HG02610 (cell line): ENCODE data around the gene CNN3.

Experiments
- ATAC-seq: cut with Tn5 transposase; IDR thresholded peaks from one replicate; pipeline ENCODE4 v1.9.1; 2021; ENCODE audit warnings: mild to moderate bottlenecking, moderate library complexity; ENCODE audit not compliant: unreplicated experiment

Gene CNN3

GRCh38 chr1:94925561-94926125 is 1.3 kb downstream of the CNN3 start:
- peak; percentile 48 for ATAC-seq

- no peak for ATAC-seq
These were observed 1.9 kb downstream of the CNN3 start for GRCh38 chr1:94925004-94925403.

DNA sequence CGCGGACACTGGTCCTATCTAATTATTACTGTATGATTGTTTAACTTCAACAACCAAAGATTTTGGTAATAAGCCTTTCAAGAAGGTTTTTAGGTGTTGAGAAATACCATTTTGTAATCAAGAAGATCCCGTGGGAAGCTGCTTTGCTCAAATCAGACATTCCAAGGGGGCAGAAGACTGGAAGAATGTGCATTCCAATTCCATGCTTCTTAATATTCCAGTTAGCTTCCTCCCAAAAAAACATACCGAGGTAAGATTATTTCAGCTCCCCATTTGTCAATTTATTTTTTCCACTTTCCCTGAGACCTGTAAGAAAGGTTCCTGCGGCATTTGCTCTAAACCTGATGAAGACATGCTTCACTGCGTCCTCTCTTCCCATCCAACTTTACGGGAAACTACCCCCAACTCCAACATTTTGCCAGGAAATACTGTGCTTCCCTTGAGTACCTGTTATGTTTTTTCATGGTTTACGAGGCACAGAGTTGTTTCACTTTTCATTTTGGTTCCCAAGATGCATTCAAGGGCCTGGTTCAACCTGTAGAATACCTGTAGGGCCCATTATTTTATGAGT is 4.1 kb downstream of the CNN3 start:
- no peak for ATAC-seq

DNA sequence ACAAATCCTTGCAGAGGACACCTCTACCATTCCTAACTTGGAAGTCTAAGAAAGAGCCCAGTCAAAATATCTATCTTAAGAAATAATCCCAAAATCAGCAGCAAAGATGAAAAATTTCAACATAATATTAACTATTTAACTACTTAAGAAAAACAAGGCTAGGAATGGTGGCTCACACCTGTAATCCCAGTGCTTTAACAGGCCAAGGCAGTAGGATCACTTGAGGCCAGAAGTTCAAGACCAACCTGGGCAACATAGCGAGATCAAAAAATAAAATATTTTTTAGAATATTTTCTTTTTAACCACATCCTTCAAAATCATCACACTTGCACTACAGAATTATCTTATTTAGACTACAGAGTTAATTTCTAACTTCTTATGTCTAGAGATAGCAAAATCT is 4.9 kb downstream of the CNN3 start:
- no peak for ATAC-seq

DNA sequence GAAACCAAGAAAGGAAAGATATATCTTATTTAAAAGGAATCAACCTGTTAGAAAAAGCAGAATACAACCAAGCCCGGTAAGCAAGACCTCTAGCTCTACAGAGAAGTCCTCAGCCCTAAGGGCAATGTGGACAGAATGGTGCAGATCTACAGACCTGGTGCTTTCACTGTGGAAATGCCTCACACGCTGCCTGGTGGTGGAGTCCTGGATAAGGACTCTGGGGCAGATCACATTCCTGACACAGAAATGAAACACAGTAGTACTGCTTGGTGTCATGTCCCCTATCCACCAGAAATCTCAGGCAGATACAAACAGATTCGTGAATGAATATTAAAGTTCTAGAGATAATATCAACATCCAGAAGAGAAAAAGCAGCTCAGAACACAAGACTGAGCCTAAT is 6.8 kb downstream of the CNN3 start:
- no peak for ATAC-seq

DNA sequence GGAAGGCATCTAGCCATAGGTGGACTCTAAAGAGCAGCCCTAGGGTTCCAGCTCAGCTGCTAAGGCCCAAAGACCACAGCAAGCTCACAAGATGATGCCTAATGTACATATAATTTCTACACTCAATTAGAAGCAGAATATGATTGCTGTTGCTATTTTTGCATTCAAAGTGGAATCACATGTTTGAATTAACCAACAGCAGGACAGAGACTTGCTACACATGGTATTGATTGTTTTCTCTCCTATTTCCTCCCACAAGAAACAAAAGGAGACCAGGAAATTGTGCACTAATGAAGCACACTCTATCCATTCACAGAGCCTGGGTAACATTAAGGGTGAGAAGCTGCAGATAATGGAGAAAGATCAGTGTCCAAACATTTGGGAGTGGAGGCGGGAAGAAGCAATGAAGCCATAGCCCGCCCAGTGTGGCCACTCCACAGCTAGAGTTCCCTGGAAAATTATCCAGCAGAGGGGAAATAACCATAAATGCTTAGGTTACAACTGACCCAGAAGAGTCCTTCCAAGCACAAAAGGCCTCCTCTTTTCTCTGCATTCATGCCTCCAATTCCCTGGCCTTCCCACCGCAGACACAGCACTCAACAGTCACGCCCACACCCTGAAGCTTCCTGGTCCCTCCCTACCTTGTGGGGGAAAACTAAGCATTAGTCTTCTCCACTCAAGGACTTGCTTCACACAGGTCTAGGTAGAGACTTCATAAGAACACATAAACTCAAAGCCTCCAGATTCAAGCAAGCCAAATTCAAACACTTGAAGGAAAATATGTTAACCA is 7.5 kb downstream of the CNN3 start:
- no peak for ATAC-seq

- ATAC-seq, result no peak
These were observed 9.7 kb downstream of the CNN3 start for GRCh38 chr1:94917251-94917650.

DNA sequence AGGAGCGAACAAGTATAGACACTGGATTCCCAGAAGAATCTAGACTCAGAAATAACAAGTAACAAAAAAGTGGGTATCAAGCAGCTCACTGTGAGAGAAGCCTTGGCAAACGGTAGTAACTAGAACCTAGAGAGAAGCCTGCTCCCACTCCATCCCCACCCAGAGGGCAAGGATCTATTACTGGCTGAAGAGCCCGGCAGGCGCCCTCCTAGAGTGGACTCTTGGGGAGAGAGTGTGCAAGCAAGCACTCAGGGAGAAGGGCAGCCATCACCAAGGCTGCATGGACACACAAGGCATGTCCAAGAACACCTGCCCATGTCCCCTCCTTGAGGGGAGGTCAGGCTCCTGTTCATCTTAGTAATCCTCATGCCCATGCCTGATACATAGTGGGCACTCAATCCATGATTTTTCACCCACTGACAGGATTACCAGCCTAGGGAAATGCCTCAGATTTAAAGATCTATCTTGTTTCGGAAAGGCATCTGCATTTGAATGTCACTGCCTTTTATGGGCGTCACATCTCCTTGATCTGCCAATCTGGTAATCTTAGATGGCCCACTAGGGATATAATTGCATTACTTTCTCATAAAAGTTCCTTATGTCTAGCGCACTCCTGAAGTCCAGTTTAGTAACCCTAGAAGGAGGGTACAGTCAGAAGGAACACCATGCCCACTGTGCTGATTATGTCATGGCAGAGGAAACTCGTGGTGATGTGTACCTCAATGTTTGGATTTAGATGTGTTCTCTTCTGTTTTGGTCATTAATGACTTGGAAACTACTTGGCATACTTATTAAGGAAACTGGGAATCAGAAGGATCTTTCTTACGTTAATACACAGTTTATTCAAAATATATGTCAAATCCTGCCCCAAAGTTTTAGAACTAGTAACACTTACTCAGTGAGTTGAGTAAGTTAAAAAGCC is 14.4 kb downstream of the CNN3 start:
- ATAC-seq, result no peak

GRCh38 chr1:94909486-94909885 is 17.4 kb downstream of the CNN3 start:
- ATAC-seq, result no peak

- no peak for ATAC-seq
These were observed 17.9 kb downstream of the CNN3 start for GRCh38 chr1:94908965-94909364.

DNA sequence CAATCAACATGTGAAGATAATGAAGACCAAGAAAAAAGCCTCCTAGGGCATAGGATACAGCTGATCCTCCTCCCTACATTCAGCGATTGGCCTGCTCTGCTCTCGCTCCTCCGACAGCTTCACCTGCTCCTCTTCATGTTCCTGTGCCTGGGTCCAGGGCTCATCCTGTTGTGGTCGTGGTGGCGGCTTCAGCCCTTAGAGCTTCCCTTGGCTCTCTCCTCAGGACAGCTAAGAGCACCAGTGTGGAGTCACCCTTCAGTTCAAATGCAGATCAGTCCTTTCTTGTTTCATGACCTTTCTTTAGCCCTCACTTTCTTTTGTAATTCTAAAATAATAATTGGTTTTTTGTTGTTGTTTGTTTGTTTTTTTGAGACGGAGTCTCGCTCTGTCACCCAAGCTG is 18.7 kb downstream of the CNN3 start:
- ATAC-seq, result no peak

DNA sequence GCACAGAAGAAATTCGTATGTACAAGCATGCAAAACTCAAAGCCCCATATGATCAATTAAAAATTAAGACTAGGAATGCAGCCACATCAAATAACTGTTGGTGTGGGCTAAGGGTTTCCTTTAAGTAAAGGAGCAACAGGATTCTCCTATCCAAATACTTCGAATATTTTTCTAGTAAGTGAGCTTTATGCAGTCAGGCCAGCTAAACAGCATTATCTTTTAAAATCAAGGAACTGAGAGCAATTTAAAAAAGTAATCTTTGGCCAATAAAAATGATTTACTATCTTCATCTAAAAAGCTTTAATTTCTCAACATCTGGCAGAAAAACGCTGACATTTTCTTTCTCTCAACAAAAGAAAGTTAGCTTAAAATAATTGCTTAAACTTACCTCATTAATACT is 19.8 kb downstream of the CNN3 start:
- ATAC-seq, result no peak

DNA sequence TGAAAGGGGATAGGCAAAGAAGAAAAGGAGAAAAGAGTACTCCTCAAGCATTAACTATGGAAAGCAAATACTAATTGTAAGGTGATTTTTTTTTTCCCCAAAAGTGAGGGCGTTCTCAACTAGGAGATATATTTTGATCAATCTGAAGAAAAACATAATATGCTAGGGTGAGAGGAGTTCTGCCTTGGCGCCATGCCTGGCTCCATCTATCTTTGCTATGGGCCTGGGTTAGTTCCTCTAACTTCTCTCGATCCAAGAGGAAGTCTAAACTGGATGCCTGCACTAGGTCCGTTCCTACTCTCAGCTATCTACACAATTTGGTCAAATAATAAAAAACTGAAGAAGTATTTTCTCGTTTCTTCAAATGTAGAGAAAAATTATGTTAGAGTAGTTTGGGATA is 20.5 kb downstream of the CNN3 start:
- no peak for ATAC-seq

DNA sequence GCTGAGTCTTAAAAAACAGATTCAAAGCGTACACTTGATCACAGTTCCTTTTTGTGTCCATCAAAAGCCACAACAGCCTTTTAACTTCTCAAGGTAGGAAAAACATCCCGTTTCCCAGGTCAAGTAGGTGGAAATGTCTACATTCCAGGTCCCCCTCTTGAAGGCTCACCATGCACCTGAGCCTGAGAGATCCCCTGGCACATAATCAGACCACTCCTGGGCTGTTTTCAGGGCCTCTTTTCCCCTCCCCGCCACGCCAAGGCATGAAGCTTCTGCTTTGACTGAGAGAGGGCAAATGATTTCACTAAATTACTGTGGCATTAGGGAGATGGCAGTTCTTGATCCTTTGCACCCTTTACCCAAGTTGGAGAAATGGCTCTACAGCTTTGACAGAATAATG is 21.7 kb downstream of the CNN3 start:
- no peak for ATAC-seq

DNA sequence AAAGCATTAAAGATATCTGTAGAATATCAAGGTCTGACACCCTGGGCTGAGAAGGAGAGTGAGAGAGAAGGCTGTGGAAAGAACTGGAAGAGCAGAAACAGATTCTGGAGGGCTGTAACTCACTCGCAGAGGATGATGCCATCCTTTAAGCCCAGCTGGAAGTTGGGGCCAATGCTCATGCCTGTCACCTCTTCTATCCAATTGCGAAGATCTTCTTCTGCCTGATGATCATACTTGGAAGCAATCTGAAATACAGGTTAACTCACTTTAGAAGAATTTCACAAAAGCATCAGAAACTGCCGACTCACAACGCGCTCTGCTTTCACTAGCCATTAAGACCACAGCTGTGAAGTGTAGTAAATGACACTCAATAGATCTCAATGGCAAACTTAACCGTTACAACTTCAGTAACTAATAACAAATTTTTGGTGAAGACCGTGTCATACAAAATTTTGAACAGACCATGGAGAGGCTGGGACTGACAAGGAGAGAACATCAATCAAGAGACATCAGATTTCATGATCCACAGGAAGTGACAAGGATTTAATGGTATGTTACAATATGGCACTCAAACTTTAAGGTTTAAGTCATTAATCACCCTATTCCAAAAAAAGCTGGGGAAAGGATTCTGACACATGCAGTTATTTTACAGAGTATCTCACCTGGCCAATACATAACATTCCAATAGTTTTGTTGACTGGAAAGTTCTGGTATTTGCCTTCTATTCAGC is 23.5 kb downstream of the CNN3 start:
- ATAC-seq, result no peak

DNA sequence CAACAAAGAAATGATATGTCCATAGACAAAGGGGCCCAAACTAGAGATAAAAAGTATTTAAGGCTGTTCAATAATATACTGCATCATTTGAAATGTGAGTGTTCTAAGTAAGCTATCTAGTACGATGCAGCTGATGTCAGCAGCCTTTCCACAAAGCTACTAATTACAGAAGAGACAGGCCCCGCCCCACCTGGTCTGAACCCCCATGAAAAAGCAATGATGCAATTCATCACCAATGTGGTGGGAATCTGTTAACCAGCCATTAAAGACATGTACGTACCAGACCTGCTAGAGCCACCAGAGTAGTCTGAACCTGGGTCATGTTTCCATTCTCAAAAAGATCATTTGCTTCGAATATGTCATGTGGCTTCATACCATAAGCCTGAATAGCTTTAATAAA is 25.1 kb downstream of the CNN3 start:
- no peak for ATAC-seq

- ATAC-seq, result no peak
These were observed 27.2 kb downstream of the CNN3 start for GRCh38 chr1:94899756-94900155.

- no peak for ATAC-seq
These were observed 28.2 kb downstream of the CNN3 start for GRCh38 chr1:94898491-94899385.

DNA sequence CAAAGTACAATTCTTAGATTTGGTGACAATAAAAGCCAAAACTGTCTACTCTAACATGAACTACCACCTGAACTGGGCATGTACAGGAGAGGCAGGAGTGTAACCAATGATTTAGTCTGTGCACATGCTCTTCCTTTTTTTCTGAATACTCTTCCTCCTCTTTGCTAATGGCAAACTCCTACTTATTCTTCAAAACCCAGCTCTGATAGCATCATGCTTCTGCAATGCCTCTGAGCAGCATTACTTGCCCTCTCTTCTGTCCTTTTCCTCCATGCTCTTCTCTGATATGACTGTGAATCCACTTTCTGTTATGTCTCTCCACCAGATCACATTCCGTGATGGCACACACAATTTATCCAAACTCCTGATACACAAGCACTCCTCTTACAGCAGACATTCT is 31.4 kb downstream of the CNN3 start:
- no peak for ATAC-seq

DNA sequence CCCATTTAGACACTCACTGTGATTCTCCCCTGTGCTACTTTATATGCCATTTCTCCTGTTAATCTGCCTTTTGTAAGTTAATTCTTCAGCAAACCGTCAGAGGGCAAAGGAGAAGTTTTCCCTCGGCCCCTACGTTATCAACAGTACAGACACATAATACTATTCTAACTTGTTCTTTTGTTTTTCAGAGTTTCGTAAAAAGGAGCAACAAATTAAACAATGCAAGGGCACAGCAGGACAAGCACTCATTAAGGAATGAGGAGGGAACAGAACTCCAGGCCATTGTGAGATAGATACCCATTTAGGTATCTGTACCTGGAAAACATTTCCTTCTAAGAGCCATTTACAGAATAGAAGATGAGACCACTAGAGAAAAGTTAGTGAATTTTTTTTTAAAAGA is 32.3 kb downstream of the CNN3 start:
- ATAC-seq, result no peak
